Pancreas (tissue), 10 donors: ENCODE data around the gene ATP8B4. TPM values are rescaled to one million over a fixed set of nuclear protein-coding genes. Genes with fewer than 3 reads are reported as not detected.
"Not testable (repeated sequence)": the region's sequence is repeated elsewhere in the genome, so short reads cannot be mapped to it uniquely, and the experiment has no call there.

Experiments used
- ATAC-seq, 4 donors: fragments of 200-7000 bp; cut with Tn5 transposase; one replicate each; pipeline versions ENCODE4 v1.8.0 to v1.9.1; 2020; ENCODE audit warnings: mild to moderate bottlenecking in 4 of 4, moderate library complexity in 4 of 4
- DNase-seq, 6 donors: peaks; one replicate each; pipeline ENCODE4 v3.0.0-alpha.2; 2020
- FAIRE-seq: peaks from 2 replicates; lab custom pipeline; 2012; peaks lifted over from hg19 to GRCh38; lab: Jason Lieb, UNC
- H3K27ac ChIP-seq, 4 donors: fragments of 200-600 bp; sonication (generic); 1 replicate in 3 of 4; 2 replicates in 1 of 4; pipeline versions ENCODE4 v1.5.0 to v1.8.0; 2020
- H3K27me3 ChIP-seq, 4 donors: fragments of 200-600 bp; one replicate each; pipeline ENCODE4 v1.8.0; 2021
- H3K36me3 ChIP-seq, 3 donors: fragments of 200-600 bp; sonication (generic) in 1 of 3; one replicate each; pipeline versions ENCODE4 v1.5.0 to v1.8.0; 2020 to 2021
- H3K4me1 ChIP-seq, 3 donors: fragments of 200-600 bp; one replicate each; pipeline ENCODE4 v1.8.0; 2021
- H3K4me3 ChIP-seq, 4 donors: fragments of 200-600 bp; sonication (generic) in 2 of 4; one replicate each; pipeline versions ENCODE4 v1.5.0 to v1.8.0; 2020 to 2021
- H3K9me3 ChIP-seq, 4 donors: fragments of 200-600 bp; one replicate each; pipeline ENCODE4 v1.8.0; 2021
- WGBS, 2 donors: extraction: QIAGEN DNeasy Blood & Tissue Kit; methylation state at CpG; one replicate each; pipeline ENCODE4 v1.1.7; 2013; 5-methylcytosine and 5-hydroxymethylcytosine counted together
- intact Hi-C, 3 donors: fragments of 100-400 bp; cut with DNase I; formaldehyde crosslinking; loops; one replicate each; pipeline versions ENCODE4 v1.11.1 to v1.14.2; 2022
- polyA plus RNA-seq, 2 donors: library from polyadenylated mRNA; stranded (reverse); fragments of 200-250 nt; gene quantifications; one replicate each; pipeline ENCODE4 v1.2.3, GENCODE V29; 2013
- total RNA-seq, 6 donors: library from RNA; stranded (reverse); fragmentation: NEBNext Ultra II Directional in 4 of 6; extraction: Animal tissue kit (Norgen Biotek cat#: 25700) in 4 of 6; gene quantifications; one replicate each; pipeline versions ENCODE4 v1.2.1 to v1.2.4, GENCODE V29; 2021 to 2023
- TF ChIP-seq, protein P1 (sequence below), 4 donors: fragments of 200-600 bp; sonication (generic) in 3 of 4; IDR thresholded peaks; one replicate each; pipeline versions ENCODE4 v1.5.0 to v1.8.0; 2021; ENCODE audit warnings: antibody characterized with exemption in 4 of 4
- donor health status: healthy with polysubstance abuse.
- donor health status: DM: no; HTN: no; CAD: no; lungs with moderate emphysema.
- donor health status: DM: no; HTN: no; CAD: no.
- donor health status: control.
- donor health status: control.
- donor health status: Bipolar disorder and iron deficiency.
- donor health status: DM: yes; HTN: yes; CAD: no.
- donor health status: DM: no; HTN: no; CAD: no.
- donor health status: DM: no; HTN: no; CAD: no.
- donor health status: DM: yes; HTN: yes; CAD: no.

ATP8B4 gene
- total and polyA plus RNA-seq, 8 donors: 0.55 to 5.3 (median 0.97) TPM

DNA sequence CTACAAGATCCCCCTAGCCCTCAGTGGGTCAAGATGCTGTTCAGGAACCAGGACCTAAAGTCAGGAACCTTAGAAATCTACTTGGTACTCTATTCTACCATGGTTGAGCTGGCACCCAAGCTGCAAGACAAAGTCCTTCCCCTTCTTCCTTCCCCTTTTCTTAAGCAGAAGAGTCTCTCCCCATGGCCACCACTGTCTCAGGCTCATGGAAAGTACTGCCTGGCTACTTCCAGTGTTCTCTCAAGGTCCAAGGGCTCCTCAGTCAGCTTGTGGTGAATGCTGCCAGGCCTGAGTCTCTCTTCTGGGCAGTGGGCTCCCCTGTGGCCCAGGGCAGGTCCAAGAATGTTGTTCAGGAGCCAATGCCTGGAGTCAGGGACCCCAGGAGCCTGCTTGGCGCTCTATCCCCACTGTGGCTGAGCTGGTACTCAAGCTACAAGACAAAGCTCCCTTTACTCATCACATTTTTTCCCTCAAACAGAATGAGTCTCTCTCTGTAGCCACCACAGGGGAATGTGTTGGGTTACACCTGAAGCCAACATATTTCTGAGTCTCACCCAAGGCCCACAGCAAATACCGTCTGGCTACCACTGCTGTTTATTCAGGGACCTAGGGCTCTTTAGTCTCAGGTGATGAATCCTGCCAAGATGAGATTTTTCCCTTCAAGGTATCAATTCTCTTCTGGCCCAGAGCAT lies 44.8 kb upstream of the ATP8B4 start:
- FAIRE-seq (no peak), DNase-seq (no peak), ATAC-seq (no peak)
- Histone ChIP-seq H3K9me3 (no peaks in the 10 kb centered on the region), H3K4me3 (no peak overlapping the region), H3K36me3 (no peaks in the 10 kb centered on the region), H3K4me1 (no peaks in the 10 kb centered on the region), H3K27ac (no peak overlapping the region), H3K27me3 (no peaks in the 10 kb centered on the region)
- intact Hi-C loops: no loop called here
- WGBS, 2 donors: 90 to 92% methylated on average over 2 of the region's 2 CpGs
- TF ChIP-seq, protein P1, sequence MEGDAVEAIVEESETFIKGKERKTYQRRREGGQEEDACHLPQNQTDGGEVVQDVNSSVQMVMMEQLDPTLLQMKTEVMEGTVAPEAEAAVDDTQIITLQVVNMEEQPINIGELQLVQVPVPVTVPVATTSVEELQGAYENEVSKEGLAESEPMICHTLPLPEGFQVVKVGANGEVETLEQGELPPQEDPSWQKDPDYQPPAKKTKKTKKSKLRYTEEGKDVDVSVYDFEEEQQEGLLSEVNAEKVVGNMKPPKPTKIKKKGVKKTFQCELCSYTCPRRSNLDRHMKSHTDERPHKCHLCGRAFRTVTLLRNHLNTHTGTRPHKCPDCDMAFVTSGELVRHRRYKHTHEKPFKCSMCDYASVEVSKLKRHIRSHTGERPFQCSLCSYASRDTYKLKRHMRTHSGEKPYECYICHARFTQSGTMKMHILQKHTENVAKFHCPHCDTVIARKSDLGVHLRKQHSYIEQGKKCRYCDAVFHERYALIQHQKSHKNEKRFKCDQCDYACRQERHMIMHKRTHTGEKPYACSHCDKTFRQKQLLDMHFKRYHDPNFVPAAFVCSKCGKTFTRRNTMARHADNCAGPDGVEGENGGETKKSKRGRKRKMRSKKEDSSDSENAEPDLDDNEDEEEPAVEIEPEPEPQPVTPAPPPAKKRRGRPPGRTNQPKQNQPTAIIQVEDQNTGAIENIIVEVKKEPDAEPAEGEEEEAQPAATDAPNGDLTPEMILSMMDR (IDR thresholded peaks at IDR 0.05): no peak

DNA sequence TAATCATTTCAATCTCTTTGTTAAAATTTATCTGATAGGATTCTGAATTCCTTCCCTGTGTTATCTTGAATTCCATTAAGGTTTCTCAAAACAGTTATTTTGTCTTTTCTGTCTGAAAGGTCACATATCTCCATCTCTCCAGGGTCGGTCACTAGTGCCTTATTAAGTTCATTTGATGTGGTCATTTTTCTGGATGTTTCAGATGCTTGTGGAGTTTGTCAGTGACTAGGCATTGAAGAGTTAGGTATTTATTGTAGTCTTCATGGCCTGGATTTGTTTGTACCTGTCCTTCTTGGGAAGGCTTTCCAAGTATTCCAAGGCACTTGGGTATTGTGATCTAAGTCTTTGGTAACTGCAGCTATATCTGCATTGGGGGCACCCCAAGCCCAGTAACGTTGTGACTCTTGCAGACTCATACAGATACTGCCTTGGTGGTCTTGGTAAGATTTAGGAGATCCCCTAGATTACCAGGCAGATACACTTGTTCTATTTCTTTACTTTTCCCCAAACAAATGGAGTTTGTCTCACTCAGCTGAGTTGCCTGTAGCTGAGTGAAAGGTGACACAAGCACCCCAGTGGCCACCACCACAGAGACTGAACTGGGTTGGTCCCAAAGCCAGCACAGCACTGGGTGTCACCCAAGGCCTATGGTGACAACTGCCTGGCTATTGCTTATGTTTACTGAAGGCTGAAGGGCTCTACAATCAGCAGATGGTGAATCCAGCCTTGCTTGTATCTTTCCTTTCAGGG lies 44.1 kb upstream of the ATP8B4 start:
- 52 to 56% methylated on average over 2 of the region's 2 CpGs for WGBS, 2 donors
- intact Hi-C loops: no loop called here
- H3K27me3 ChIP-seq: no peaks in the 10 kb centered on the region
- no peak overlapping the region for H3K27ac ChIP-seq
- H3K36me3 ChIP-seq: no peaks in the 10 kb centered on the region
- ATAC-seq: no peak
- H3K4me3 ChIP-seq: no peak overlapping the region
- no peak for FAIRE-seq
- no peaks in the 10 kb centered on the region for H3K9me3 ChIP-seq
- H3K4me1 ChIP-seq: no peaks in the 10 kb centered on the region
- TF ChIP-seq, protein P1 (IDR thresholded peaks at IDR 0.05): no peak
- DNase-seq: no peak

DNA sequence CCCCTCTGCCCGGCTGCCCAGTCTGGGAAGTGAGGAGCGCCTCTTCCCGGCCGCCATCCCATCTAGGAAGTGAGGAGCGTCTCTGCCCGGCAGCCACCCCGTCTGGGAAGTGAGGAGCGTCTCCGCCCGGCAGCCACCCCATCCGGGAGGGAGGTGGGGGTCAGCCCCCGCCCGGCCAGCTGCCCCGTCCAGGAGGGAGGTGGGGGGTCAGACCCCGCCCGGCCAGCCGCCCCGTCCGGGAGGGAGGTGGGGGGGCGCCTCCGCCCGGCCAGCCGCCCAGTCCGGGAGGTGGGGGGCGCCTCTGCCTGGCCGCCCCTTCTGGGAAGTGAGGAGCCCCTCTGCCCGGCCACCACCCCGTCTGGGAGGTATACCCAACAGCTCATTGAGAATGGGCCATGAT lies 39.2 kb upstream of the ATP8B4 start:
- H3K27ac ChIP-seq, DNase-seq, intact Hi-C loops, H3K9me3 ChIP-seq, H3K36me3 ChIP-seq, H3K4me3 ChIP-seq, H3K4me1 ChIP-seq, FAIRE-seq, H3K27me3 ChIP-seq, ATAC-seq: not testable (repeated sequence)
- 88 to 92% methylated on average over 21 to 27 of the region's 28 CpGs for WGBS, 2 donors

DNA sequence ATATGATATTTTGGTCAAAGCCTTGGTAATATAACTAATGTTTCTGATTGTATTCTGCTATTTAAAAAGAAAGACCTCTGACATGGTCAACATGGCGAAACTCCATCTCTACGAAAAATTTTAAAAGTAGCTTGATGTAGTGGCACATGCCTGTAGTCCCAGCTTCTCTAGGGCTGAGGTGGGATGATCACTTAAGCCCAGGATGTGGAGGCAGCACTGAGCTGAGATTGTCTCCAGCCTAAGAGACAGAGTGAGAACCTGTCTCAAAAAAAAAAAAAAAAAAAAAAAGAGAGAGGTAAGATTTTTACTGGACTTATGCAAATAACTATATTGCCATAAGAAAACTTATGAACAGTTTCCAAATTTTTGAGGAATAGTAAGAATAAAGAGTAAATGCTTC lies 32.4 kb upstream of the ATP8B4 start:
- TF ChIP-seq, protein P1 (IDR thresholded peaks at IDR 0.05): no peak
- Histone ChIP-seq H3K4me1 (no peaks in the 10 kb centered on the region), H3K9me3 (no peaks in the 10 kb centered on the region), H3K36me3 (no peaks in the 10 kb centered on the region), H3K27me3 (no peaks in the 10 kb centered on the region), H3K27ac (no peak overlapping the region), H3K4me3 (no peak overlapping the region)
- WGBS, 2 donors: 84 to 90% methylated on average over 2 of the region's 2 CpGs
- no peak for FAIRE-seq
- no peak for ATAC-seq
- DNase-seq: no peak
- intact Hi-C loops: no loop called here

DNA sequence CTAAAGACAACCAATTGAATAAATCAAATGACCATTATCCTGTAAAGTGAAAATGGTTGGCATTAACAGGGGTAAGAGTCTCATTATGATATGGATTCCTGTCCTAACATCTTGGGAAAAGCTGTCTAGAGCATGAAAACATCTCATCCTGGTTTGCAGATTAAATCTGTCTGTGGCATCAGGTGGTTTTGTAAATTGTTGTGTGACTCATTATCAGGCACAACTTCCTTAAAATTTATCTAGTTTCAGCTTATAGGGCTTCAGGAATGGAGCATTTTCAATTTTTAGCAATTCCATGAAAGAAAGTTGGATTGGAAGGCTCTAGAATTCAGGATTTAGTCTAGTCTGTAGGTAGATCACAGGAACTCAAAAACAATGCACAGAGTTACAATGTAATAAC lies 31.8 kb upstream of the ATP8B4 start:
- Histone ChIP-seq H3K36me3 (no peaks in the 10 kb centered on the region), H3K9me3 (no peaks in the 10 kb centered on the region), H3K27me3 (no peaks in the 10 kb centered on the region), H3K27ac (no peak overlapping the region), H3K4me1 (no peaks in the 10 kb centered on the region), H3K4me3 (no peak overlapping the region)
- FAIRE-seq (no peak), DNase-seq (no peak), ATAC-seq (no peak)
- TF ChIP-seq, protein P1 (IDR thresholded peaks at IDR 0.05): no peak
- intact Hi-C loops: no loop called here
